ENCODE results near the gene KEAP1.

DNA sequence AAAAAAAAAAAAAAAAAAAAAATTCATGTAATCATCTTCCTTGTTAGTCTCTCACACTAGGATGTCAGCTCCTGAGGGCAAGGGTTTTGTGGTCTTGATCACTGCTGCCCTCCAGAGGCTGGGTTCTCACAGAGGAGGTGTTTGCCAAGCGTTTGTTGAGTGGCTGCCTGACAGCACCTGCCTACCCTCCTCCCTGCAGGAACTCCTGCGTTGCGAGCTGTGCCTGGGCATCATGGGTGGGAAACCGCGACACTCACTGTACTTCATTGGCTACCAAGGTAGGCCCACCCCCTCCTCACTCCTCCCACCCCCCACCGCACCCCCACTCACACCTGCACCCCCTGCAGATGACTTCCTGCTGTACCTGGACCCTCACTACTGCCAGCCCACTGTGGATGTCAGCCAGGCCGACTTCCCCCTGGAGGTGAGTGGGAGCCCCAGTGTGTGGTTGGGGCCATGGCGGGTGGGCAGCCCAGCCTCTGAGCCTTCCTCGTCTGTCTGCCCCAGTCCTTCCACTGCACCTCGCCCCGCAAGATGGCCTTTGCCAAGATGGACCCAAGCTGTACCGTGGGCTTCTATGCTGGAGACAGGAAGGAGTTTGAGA, 48.6 kb upstream of the KEAP1 start:
- TF ChIP-seq CTCF (IDR thresholded peaks at IDR 0.05; ENCODE audit: low read depth, low read length) (peak; percentile 83), POLR2A (IDR thresholded peaks at IDR 0.05; ENCODE audit: extremely low read depth, insufficient read length) (no peak), MAX (IDR thresholded peaks at IDR 0.05; ENCODE audit: low read depth, low read length) (0 out of 2 replicates have a peak, but pooled peaks have one; percentile 20)

All from NB4 (cell line).